ENCODE measurements around the gene HOXC9. TPM values are rescaled to one million over a fixed set of nuclear protein-coding genes. Genes with fewer than 3 reads are reported as not detected.

Gene HOXC9
- total RNA-seq, 2 donors from 2014 or later, result 0.23 to 3.0 TPM

DNA sequence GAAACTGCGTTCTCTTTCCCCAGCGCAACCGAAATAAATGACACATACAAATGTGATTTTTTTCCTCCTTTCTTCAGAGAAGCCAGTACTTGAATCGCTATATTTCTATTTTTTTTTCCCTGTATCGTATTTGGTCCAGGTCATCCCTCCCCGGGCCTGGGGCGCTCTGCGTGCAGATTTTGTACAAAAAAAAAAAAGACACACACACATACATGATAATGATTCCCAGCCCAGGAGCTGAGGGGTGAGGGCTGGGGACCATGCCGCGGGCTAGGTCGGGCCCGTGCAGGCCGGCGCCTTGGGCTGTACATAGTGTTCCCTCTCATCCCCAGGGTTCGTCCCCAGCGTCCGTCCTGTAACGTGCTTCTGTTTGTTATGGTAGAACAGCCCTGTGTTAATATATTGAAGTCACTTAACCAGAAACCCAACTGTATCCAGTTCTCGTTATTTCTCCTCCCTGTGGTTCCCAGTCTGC, 3.0 kb downstream of the HOXC9 start:
- no peak for DNase-seq (ENCODE audit: low spot score)
- H3K27ac ChIP-seq, result no peak overlapping the region
- no peaks in the 10 kb centered on the region for H3K4me1 ChIP-seq (replicated peaks)
- intact Hi-C loops (cut with DNase I), result no loop called here
- no peaks in the 10 kb centered on the region for H3K9me3 ChIP-seq
- H3K27me3 ChIP-seq (replicated peaks; ENCODE audit: insufficient read depth), result peaks cover 83% of the 10 kb centered on the region
- H3K36me3 ChIP-seq, result no peaks in the 10 kb centered on the region
- TF ChIP-seq CTCF (IDR thresholded peaks at IDR 0.05), result no peak
- TF ChIP-seq POLR2A (IDR thresholded peaks at IDR 0.05), result no peak
- no peak for TF ChIP-seq POLR2AphosphoS5 (IDR thresholded peaks at IDR 0.05)
- H3K4me3 ChIP-seq, result no peak overlapping the region
- 41% methylated on average over 19 of the region's 19 CpGs for WGBS

- H3K4me1 ChIP-seq (replicated peaks), result no peaks in the 10 kb centered on the region
- peaks cover 84% of the 10 kb centered on the region for H3K27me3 ChIP-seq (replicated peaks; ENCODE audit: insufficient read depth)
- no peak for DNase-seq (ENCODE audit: low spot score)
- H3K36me3 ChIP-seq, result no peaks in the 10 kb centered on the region
- 34% methylated on average over 3 of the region's 3 CpGs for WGBS
- H3K27ac ChIP-seq, result no peak overlapping the region
- no peak overlapping the region for H3K4me3 ChIP-seq
- no peaks in the 10 kb centered on the region for H3K9me3 ChIP-seq
- intact Hi-C loops (cut with DNase I), result no loop called here
- no peak for TF ChIP-seq POLR2A (IDR thresholded peaks at IDR 0.05)
- no peak for TF ChIP-seq POLR2AphosphoS5 (IDR thresholded peaks at IDR 0.05)
- no peak for TF ChIP-seq CTCF (IDR thresholded peaks at IDR 0.05)
These were observed 3.7 kb downstream of the HOXC9 start for GRCh38 chr12:54003625-54004024.

DNA sequence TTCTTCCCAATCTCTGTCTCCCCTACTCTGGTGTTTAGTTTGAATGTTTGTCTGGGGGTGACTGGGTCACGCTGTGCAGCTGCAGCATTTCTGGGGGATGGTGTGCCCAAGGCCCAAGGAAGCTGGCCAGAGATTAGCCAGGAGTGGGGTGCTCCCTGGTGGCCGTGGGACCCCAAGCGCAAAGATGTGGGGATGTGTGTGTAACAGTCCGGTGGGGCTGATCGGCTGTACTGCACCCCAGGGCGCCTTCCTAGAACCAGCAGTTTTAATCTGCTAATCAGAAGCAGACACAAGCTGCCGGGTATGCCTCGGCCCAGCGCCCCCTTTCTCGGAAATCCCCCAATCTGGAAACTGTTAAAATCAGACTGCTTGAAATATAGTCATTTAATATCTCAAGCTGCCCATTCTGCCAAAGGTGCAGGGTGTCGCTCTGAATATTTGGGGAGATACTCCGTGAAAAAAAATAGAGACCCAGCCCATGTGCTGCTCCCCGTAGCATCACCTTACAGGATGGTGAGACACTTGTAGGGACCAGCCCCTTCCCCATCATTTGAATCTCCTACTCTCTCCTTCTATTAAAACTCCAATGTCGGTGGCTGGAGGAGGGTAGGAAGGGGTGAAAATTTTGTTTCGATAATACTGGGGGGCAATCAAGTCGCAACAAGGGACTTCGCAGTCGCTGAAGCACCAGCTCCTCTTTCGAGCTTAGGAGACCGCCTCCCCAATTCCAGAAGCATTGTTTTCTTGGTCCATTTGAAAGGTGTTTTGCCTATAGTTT, 4.3 kb downstream of the HOXC9 start:
- H3K4me1 ChIP-seq (replicated peaks), result no peaks in the 10 kb centered on the region
- H3K36me3 ChIP-seq, result no peaks in the 10 kb centered on the region
- TF ChIP-seq POLR2AphosphoS5 (IDR thresholded peaks at IDR 0.05), result no peak
- no peak for TF ChIP-seq POLR2A (IDR thresholded peaks at IDR 0.05)
- no peak for TF ChIP-seq CTCF (IDR thresholded peaks at IDR 0.05)
- peaks cover 83% of the 10 kb centered on the region for H3K27me3 ChIP-seq (replicated peaks; ENCODE audit: insufficient read depth)
- no peak overlapping the region for H3K27ac ChIP-seq
- DNase-seq (ENCODE audit: low spot score), result no peak
- H3K9me3 ChIP-seq, result no peaks in the 10 kb centered on the region
- no peak overlapping the region for H3K4me3 ChIP-seq
- intact Hi-C loops (cut with DNase I), result no loop called here
- WGBS, result 39% methylated on average over 20 of the region's 20 CpGs

DNA sequence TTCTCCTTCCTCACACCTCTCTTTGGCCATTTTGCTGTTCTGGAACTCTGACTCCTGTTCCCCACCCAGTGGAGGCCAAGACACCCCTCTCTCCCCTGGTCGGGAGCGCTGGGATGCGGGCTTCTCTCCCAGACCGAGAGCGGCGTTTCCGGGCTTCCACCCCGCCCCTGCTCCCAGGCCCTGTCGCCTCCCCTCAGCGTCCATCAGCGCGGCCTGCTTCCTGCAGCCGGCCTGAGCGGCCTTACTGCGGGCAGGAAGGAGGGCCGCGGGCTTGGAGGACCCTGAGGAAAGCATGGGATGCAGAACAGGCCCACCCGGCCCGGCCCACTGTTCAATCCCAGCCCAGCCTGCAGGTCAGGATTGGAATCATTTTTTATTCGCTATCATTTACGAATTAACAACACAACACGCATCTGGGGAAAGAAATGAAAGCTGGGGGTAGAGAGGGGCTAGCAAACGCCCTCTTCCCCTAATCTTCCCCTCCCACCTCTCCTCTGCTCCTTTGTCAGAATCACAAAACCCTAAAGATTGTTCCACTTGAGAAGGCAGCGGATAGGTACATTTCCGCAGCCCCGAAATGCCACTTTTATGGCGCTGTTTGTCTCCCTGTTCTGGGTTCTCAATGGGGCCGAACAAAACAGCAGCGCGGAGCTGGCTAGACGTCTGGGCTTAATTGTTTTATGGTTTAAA, 5.0 kb downstream of the HOXC9 start:
- intact Hi-C loops (cut with DNase I), result no loop called here
- Histone ChIP-seq H3K27ac (no peak overlapping the region), H3K4me3 (no peak overlapping the region), H3K36me3 (no peaks in the 10 kb centered on the region), H3K9me3 (no peaks in the 10 kb centered on the region), H3K4me1 (replicated peaks) (no peaks in the 10 kb centered on the region), H3K27me3 (replicated peaks; ENCODE audit: insufficient read depth) (peaks cover 84% of the 10 kb centered on the region)
- TF ChIP-seq POLR2A (IDR thresholded peaks at IDR 0.05) (no peak), POLR2AphosphoS5 (IDR thresholded peaks at IDR 0.05) (no peak), CTCF (IDR thresholded peaks at IDR 0.05) (no peak)
- WGBS, result 24% methylated on average over 29 of the region's 31 CpGs
- no peak for DNase-seq (ENCODE audit: low spot score)
